AG09319 (cell line): ENCODE results near the gene DDRGK1.

Experiments
- DNase-seq: peaks from one replicate; pipeline ENCODE4 v3.0.0-alpha.2; 2010; ENCODE audit warnings: low read depth; ENCODE audit errors: extremely low read depth
- TF ChIP-seq, protein P1 (sequence below): IDR thresholded peaks from 2 replicates; pipeline ENCODE4 v1.5.1; 2011; ENCODE audit warnings: low read depth, mild to moderate bottlenecking, inconsistent platforms, low read length, moderate library complexity

The DDRGK1 gene

DNA sequence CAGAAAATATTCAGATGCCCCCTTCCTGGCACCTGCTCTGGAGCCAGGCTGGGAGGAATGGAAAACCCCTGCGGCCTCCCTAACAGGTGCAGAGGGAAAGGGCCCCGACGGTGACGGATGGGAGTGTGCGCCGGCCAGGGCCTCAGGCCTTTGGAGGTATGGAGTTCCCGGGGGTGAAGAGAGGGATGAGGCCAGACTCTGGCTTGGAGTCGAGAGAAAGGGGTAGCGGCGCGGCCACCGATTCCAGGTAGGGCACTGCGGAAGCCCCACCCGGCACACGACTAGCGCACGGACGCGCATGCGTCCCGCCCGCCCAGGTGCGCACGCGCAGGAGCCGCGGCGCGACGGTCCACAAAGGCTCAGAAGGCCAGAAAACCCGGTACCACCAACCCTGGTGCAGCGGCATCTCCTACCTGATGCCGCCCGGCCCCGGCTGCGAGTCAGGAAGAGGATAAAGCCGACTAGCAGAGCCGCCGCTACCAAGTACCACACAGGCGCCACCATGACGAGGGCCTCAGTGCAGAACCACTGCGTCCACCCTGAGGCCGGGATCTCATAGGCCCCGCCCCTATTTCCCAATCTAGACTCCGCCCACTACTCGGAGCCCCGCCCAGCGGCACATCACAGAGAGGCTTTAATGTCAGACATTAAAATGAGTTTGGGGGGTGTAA is at the start of gene DDRGK1:
DDRGK1 (minus strand) TSS at position 559 of the 671 bp plus-strand sequence; CDS start at position 504, 55 bp downstream.
- TF ChIP-seq, protein P1, sequence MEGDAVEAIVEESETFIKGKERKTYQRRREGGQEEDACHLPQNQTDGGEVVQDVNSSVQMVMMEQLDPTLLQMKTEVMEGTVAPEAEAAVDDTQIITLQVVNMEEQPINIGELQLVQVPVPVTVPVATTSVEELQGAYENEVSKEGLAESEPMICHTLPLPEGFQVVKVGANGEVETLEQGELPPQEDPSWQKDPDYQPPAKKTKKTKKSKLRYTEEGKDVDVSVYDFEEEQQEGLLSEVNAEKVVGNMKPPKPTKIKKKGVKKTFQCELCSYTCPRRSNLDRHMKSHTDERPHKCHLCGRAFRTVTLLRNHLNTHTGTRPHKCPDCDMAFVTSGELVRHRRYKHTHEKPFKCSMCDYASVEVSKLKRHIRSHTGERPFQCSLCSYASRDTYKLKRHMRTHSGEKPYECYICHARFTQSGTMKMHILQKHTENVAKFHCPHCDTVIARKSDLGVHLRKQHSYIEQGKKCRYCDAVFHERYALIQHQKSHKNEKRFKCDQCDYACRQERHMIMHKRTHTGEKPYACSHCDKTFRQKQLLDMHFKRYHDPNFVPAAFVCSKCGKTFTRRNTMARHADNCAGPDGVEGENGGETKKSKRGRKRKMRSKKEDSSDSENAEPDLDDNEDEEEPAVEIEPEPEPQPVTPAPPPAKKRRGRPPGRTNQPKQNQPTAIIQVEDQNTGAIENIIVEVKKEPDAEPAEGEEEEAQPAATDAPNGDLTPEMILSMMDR, result no peak
- peak; percentile 28 for DNase-seq

DNA sequence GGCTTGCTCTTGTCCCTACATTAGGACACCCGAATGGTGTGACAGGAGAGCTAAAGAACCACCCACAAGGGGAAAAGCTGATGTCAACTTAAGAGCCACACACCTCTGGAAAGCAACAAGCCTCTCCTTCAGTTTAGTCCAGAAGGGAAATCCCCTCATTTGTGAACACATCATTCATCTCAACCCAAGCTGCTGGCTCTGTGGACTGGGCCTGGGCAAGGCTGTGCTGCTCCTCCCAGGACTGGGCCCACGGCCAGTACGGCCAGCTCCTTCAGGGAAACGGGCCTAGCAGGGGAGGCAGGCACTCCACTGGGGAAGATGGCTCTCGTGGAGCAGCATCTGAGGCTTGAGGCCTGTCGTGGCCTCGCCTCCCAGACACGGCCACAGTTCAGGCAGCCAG is 47.3 kb upstream of the DDRGK1 start:
- TF ChIP-seq, protein P1, result no peak
- DNase-seq, result no peak

DNA sequence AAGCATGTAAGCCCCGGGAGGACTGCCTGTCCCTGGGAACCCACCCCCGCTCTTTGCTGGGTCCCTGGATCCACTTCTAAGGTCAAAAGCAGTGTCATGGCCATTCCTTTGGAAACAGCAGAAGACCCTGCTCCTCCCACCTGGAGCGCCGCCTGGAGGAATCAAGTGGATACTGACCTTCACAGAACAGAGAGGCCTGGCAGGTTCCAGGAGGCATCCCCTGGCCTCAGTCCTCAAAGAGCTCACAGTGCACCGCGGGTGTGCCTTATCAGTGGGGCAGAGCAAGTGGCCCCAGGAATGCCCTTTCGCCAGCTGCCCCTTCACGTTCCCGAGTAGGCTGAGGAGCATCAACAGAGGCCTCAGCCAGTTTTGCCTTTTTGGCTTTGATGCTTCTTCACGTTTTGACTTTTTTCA is 45.6 kb upstream of the DDRGK1 start:
- no peak for DNase-seq
- TF ChIP-seq, protein P1, result no peak; the same call in 1 of the 2 replicates

DNA sequence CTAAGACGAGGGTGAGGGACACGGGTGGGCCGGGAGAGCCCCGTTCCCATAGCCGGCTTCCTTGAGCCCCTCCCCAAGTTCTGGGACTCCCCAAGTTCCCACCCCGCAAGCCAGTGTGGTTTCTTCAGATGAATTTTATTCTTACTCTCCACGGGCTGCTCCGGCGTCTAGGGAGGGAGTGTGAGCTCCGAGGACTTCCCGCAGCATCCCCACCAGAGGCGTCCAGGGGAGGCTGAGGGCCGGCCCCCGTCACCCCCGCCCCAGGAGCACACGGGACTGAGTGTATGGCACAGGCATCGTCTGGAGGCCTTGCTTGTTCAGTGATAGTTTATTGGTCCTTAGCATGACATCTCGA is 44.5 kb upstream of the DDRGK1 start:
- TF ChIP-seq, protein P1, result no peak
- DNase-seq, result no peak

DNA sequence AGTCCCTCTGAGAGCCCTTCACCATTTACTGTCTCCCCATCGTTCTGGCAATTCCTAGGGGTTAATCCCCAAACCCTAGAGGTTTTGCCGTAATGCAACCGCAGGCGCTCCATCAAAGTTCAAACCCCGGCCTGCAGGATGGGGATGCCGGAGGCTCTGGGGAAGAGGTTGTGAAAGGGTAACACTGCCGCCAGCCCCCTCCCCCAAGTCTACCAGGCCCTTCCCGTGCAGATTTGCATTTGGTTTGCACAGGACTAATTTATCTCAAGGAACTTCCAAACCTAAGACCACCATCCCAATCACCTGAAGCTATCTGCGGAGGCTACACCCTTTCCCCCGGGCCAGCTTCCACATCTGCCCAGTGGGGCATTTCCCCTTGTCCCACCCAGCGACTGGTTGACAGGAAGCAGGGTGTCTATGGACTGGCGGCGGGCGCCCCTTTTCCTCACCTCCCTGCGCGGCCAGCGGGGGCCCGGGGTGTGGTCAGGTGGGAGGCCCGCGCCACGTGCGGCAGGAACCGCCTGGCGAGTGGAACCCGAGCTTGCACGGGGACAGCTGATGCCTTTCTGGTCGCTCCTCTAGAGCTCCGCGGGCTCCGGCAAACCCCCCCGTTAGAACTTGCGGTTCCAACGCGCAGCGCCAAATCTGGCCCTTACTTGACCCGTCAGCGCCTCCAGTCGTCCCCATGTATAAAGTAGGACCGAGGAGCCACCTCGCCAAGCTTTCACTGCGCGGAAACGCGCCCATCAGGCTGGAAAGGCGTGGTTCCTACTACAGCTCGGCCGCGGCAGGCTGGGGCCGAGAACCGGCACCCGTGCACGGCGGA is 43.9 kb upstream of the DDRGK1 start:
- TF ChIP-seq, protein P1, result no peak
- DNase-seq, result no peak

DNA sequence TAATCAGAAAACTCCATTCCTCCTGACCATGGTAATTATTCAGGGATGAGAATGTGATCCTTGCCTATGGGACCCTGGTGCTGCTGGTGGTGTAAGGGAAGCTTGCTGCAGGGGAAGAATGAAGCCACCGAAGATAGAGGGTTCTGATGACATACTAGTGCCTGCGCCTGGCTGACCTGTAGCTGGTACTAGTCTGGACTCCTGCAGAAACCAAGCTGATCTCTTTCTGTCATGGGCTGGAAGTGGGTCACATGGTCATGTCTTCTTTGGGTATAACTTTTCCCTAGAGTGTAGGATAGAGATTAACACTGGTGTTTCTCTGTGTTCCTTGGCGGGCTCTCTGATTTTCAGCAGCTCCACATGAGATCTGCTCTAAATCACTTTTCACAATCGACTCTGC is 43.2 kb upstream of the DDRGK1 start:
- TF ChIP-seq, protein P1, result no peak
- DNase-seq, result no peak

DNA sequence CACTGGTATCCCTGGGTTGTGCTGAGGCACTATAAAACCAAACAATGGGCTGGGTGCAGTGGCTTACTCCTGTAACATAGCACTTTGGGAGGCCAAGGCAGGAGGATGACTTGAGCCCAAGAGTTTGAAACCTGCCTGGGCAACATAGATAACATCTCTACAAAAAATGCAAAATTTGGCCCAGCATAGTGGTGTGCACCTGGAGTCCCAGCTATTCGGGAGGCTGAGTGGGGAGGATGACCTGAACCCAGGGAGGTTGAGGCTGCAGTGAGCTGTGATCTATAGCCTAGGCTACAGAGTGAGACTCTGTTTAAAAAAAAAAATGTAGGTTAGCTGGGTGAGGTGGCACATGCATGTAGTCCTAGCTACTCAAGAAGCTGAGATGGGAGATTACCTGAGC is 42.2 kb upstream of the DDRGK1 start:
- TF ChIP-seq, protein P1, result no peak
- DNase-seq, result no peak
